ACHN (cell line): ENCODE measurements around the gene SBSN.

Experiments used
- DNase-seq: peaks from one replicate; pipeline ENCODE4 v3.0.0-alpha.2; 2015
- in situ Hi-C: cut with HindIII; loops from 2 replicates; pipeline ENCODE4 v1.10.0; 2017; ENCODE audit warnings: low sequenced_read_pairs, low pct_ligation_motif_present, low pct_unique_long_range_greater_than_20kb

Gene SBSN

GRCh38 chr19:35556846-35557538 is 28.9 kb upstream of the SBSN start:
- in situ Hi-C loops: no loop called here
- no peak for DNase-seq

GRCh38 chr19:35556025-35556590 is 28.0 kb upstream of the SBSN start:
- in situ Hi-C loops: no loop called here
- DNase-seq: no peak

- peak; percentile 31 for DNase-seq
- in situ Hi-C loops: no loop called here
Measured at GRCh38 chr19:35555301-35556005, 27.3 kb upstream of the SBSN start.

- in situ Hi-C loops: no loop called here
- no peak for DNase-seq
Measured at GRCh38 chr19:35554076-35554475, 26.0 kb upstream of the SBSN start.

- in situ Hi-C loops: no loop called here
- DNase-seq: no peak
Measured at GRCh38 chr19:35553385-35554000, 25.4 kb upstream of the SBSN start.

GRCh38 chr19:35552534-35553384 is 24.6 kb upstream of the SBSN start:
- no peak for DNase-seq
- in situ Hi-C loops: no loop called here

- in situ Hi-C loops: no loop called here
- no peak for DNase-seq
Measured at GRCh38 chr19:35551091-35551810, 23.1 kb upstream of the SBSN start.

- in situ Hi-C loops: no loop called here
- DNase-seq: no peak
Measured at GRCh38 chr19:35549879-35550523, 21.9 kb upstream of the SBSN start.

- in situ Hi-C loops: no loop called here
- DNase-seq: peak; percentile 69
Measured at GRCh38 chr19:35549174-35549788, 21.2 kb upstream of the SBSN start.

GRCh38 chr19:35546532-35546931 is 18.4 kb upstream of the SBSN start:
- in situ Hi-C loops: no loop called here
- DNase-seq: no peak

GRCh38 chr19:35545855-35546381 is 17.8 kb upstream of the SBSN start:
- peak; percentile 32 for DNase-seq
- in situ Hi-C loops: no loop called here

- in situ Hi-C loops: no loop called here
- peak; percentile 86 for DNase-seq
Measured at GRCh38 chr19:35545001-35545854, 17.1 kb upstream of the SBSN start, which contains the start of gene TMEM147. Gene TMEM147 (plus strand): TSS chr19:35545626. CDS start chr19:35545740, 114 bp downstream.

GRCh38 chr19:35544110-35544802 is 16.1 kb upstream of the SBSN start:
- in situ Hi-C loops: no loop called here
- no peak for DNase-seq

- DNase-seq: no peak
- in situ Hi-C loops: no loop called here
Measured at GRCh38 chr19:35543280-35544109, 15.4 kb upstream of the SBSN start.

- in situ Hi-C loops: no loop called here
- DNase-seq: no peak
Measured at GRCh38 chr19:35542209-35542608, 14.1 kb upstream of the SBSN start.
